NAMALWA (cell line): ENCODE data around the gene TSPEAR.

Source experiments
- DNase-seq: peaks from one replicate; pipeline ENCODE4 v3.0.0-alpha.2; 2015; ENCODE audit warnings: low spot score

TSPEAR gene

DNA sequence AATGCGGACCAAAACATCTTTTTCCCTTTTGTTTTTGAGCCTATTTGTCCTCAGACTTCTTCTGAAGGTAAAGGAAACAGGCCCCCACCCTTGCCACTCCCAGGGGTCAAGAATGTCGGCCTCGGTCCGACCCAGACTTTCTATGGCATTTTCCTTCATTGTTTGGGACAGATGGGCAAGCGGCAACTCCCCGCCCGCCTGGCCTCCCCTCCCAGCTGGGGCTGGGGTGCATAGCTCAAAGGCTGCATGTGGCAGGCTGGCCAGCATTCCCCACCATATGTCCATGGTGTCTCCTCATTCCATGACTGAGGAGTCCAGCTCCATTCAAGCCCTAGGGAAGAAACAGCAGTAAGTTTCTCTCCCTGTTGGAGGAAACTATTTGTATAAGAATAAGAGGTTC lies 29.4 kb upstream of the TSPEAR start:
- no peak for DNase-seq

DNA sequence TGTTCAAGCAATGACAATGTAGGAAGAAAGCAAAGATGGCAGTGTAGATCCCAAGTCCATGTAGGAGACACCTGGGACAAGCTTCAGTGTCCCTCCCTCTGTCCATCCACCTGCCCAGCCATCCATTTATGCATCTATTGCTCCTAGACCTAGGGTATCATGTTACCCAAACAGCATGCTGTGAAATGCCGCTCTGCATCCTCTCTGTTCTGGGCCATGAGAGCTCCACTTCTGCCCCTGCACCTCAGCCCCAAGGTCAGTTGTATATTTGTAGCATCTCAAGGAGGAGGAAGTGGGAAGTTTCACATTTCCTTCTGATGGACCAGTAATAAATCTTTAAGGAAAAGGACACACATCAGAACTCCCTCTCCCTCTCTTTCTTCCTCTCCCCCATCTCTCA lies 27.9 kb upstream of the TSPEAR start:
- no peak for DNase-seq

DNA sequence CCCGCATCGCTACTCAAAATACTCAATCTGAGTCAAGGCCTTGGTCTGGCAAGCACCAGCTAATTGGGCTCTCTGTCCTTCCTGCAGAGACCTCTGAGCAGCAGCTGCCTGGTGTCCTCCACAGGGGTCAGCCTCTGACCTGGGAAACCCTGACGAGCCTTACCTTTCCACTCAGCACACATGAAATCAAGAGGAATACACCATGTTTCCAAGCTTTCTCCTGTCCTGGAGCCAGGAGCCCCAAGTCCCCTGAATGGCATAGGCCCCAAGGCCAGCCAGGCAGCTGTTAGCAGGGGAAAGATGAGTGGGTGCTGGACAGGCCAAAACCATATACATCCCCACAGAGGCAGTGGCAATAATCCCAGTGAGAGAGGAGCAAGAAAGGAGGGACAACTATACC lies 27.2 kb upstream of the TSPEAR start:
- no peak for DNase-seq

DNA sequence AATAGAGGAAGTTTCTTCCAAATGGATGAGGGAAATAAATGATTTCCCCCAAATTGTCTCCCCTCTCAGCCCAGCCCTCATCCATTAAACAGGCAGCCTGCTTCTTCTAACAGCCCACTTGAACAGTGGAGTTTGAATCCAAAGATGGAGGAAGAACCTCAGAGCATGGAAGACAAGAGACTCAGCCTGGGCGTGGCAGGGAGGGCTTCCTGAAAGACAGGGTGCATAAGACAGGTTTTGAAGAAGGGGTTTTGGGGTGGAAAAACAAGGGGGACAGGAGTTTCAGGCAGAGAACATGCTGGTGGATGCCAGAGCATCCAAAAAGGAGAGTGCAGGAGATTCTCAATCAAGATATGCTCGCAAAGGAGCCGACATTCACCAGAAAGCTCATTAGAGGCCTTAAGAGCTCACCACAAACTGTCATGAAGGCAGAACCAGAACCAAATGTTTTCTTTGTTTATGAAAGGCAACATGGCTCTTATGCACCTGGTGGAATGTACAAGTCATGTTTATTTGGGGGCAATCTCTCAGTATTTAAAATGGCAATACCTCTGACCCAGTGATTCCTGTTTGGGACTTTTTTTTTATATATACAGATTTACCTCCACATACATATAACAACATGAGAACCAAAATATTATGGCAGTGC lies 26.5 kb upstream of the TSPEAR start:
- no peak for DNase-seq

DNA sequence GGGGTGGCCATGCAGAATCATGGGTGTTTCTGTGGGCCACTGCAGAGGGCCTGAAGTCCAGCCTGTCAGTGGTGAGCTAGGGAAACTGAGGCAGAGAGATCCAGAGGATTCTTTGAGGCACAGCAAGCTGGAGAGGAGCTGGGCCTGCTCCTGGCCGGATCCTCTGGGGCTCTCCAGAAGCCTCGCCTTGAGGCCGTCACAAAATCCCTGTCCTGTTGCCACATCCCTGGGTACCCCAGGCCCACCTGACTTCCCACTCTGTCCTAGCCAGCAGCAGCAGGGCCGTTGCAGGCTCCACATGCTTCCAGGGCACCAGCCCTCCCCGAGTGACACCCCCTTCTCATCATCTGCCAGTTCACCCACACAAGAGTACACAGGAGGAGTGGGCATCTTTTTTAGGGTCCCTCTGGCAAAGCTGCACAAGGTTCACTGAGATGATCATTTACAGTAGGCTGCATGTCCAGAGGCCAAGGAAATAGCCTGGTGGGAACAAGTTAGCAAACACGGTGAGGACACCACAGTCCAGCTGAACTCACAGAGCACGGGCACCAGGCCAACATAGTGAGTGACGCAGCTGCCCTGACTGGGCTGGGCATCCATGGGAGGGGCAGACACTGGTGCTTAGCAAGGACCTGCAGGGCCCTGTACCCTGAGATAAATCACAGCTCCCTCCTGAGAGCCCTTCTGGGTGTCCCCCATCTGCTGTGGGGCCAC lies 25.1 kb upstream of the TSPEAR start:
- DNase-seq = no peak

DNA sequence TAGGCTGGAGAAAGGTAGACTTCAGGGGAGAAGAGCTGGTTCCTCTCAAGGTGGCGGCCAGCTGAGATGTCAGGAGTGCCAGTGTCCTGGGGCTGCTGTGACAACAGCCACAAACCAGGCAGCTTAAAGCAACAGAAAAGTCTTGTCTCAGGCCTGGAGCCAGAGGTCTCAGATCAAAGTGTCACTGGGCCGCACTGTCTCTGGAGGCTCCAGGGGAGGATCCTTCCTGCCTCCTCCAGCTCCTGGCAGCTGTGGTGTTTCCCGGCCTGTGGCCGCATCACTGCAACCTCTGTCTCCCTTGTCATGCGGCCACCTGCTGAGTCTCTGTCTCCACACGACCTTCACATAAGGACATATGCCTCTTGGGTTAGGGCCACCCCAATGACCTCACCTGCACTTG lies 24.4 kb upstream of the TSPEAR start:
- DNase-seq = no peak

DNA sequence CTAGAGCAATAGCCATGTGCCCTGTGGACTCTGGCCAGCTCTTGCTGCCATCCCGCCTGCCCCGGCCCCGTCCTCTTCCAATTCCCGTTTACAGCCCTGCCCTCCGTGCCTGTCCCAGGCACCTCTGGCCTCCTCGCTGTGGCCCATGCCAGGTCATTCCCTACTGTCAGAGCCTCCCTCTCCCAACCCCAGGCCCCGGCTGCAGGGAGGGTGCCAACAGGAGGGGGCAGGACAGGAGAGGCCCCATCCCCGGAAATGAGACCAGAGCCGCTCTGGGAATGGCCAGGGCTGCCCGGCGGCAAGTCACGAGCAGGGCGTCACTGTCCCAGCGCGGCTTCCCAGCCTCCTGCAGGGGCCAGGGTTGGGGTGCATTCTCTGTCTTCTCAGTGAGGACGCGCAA lies 23.5 kb upstream of the TSPEAR start:
- DNase-seq = no peak

DNA sequence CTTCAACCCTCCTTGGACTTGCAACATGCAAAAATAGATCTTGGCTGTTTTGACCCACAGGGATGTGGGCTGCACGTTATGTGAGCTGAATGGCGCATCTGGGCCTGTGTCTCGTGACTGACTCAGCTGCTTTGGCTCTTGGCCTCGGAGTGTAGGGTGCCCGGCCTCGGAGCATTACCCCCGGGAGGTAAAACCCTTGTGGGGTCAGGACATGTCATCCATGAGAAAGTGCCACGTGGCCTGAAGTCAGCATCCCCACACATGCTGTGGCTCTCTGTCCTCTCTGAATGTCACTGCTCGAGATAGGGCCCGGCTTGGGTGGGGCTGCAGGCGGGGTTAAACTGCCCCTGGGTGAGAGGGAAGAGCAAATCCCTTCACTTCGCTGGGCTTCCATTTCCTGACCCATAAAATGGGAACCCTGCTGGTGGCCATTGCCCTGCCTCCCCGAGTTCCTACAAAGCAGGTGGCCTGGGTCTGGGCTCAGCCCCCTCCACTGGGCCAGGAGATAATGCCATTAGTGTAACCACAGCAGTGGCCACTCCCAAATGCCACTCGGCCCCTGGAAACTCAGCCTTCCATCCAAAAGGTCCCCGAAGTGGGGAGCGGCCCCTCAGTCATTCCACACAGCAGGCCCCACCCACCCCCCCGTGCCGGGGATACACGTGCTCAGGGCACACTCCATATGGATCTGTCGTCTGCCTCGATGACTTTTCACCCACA lies 22.8 kb upstream of the TSPEAR start:
- DNase-seq = no peak

DNA sequence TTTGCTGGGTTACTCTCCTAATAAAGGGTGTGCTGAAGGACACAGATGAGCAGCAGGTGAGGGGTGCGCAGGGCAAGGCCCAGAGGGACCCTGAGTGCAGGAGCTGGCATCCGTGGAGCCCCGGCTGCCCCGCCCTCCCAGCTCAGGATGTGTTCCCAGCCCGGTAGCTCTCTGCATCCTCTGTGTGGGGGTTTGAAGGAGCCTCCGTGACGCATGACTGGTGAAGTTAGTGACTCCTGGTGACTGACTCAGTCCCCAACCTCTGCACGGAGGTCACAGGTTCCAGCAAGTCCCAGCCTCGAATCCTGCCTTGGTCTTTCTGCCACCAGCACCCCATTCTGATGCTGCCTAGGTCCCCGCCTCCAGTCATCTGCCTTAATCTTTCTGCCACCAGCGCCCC lies 21.6 kb upstream of the TSPEAR start:
- DNase-seq = no peak

DNA sequence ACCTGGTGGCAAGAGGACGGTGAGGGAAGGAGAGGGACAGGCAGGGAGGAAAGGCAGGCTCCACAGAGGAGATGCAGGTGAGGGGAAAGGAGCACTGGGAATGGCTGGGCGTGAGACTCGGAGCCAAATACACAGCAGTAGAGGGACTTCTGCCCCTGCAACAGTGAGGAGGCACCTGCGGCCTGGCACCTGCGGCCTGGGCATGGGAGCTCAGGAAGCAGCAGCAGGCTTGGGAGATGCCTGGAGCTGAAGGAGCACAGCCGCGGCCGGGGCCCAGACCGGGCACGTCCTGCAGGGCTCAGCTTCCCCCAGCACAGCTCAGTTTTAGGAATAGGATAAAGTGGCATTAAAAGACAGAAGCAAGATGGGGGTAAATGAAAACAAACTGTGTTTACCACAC lies 20.9 kb upstream of the TSPEAR start:
- DNase-seq = no peak

DNA sequence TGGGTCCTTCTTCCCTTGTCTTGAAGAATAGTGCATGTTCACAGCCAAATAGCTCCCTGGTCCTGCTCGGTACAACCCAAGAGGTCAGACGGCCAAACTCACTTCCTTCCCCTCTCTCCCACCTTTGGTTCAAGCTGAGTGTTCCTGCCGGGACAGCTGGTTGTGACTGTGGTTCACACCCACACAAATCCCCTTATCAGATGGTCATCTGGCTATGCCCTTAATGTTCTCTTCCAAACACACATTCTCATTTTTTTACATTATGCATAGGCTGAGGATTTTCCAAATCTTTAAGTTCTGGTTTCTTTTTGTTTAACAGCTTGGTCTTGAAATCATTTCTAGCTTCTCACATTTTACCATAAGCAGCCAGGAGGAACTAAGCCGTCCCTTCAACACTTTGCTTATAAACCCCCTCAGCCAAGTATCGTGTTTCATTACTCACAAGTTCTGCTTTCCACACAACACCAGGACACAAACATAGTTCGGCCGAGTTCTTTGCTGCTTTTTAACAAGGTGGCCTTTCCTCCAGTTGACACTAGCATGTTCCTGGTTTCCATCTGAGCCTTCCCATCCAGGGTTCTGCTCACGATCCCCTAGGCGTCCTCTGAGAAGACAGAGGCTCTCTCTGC lies 19.7 kb upstream of the TSPEAR start:
- no peak for DNase-seq

DNA sequence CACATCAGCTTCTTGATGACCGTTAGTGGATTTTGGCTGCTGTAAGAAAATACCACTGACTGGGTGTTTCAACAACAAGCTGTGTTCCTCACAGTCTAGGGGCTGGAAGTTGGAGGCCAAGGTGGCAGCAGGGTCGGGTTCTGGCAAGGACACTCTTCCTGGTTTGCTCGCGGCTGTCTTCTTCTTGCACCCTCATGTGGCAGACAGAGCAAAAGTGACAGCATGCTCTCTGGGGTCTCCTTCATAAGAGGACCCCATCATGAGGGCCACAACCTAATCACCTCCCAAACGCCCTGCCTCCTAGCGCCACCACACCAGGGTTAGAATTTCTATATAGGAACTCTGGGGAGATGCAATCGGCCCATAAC lies 18.6 kb upstream of the TSPEAR start:
- no peak for DNase-seq

DNA sequence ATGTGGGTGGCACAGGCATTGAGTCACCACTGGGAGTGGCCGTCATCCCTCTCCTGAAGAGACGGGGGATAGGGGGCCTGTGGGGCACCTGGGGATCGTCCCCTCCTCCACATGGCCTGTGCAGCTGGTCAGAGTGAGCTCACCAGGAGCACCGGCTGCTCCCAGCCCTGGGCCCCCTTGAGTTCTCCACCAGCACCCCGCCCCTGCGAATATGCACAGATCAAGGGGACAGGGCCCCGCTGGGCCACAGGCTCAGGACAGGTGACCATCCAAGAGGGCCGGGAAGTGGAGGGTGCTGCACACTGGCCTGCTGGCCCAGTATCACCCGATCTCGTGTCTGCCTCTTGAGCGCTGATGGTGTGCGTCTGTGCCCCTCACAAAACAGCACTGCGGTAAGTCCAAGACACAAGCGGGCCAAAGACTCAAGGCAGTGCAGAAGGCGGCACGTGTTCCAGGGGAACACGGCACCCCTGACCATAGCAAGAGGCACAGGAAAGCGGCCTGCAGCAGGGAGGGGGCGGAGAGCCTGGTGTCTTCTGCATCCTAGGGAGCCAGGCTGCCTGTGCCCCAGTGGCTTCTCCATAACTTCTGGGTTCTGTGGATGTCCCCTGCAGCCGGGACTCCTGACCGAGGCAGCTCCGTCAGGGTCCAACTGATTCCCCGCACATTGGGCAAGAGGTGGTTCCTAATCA lies 18.1 kb upstream of the TSPEAR start:
- no peak for DNase-seq

DNA sequence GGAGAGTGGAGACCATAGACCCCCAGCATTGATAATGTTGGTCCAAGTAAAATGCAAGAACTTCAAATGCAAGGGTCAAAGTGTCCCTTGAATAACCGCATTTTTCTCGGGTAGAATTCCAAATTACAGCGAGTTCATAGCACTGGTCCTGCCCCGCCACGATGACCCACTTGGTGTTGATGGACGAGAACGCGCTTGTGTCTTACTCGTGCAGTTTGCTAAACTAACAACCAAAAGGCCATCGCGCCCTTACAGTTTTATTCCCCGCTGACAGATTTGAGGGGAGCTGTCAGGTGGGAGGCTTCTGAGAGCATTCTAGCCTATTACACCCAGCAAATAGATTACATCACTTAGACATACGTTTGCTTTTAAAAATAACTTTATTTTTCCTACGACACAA lies 17.3 kb upstream of the TSPEAR start:
- no peak for DNase-seq

DNA sequence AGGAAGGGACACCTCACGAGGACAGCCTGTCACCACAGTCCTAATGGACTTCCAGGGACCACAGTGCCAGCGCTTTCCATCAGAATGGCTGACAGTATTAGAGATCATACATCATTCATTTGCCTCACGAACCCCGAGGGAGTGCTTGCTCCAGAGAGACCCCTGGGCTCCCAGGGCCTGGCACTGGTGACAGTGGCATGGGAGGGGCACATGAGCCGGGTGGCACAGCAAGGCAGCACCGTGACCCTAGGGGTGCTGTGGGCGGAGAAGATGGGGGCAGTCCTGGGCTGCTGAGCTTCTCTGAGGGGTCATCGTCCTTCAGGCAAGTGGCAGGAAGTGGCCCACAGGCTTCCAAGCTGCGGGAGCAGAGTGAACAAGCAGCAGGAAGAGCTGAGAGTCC lies 16.4 kb upstream of the TSPEAR start:
- DNase-seq = no peak

DNA sequence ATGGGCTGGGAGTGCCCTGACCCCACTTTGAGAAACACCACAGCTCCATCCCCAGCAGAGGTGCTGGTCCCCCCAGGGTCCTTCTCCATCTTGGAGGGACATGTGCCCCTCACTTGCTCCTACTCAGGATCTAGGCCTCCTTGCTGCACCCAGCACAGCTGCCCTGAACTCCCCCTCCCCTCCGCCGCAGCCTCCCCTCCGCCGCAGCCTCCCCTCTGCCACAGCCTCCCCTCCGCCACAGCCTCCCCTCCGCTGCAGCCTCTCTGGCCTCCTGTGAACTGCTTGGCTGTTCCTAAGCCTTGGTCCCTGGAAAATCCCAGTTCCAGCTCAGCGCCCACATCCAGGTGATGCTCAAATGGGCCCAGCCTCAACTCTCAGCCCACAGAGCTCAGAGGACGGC lies 15.9 kb upstream of the TSPEAR start:
- no peak for DNase-seq

DNA sequence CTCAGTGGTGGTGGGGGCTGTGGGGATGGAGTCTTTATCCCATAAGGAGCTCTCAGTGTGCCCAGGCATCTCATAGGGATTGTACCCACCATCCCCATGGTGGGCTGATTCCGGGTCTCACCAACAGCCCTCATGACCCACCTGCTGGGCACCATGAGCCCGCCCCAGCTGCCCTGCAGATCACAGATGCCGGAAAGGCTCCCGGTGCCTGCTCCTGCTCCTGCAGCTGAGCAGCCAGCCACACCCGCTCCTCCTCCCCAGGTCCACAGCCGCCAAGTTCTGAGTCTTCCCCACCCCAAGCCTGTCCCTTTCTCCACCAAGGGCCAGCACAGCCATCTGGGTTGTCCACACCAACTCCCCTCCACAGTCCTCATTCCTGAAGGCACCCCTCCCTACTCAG lies 15.5 kb upstream of the TSPEAR start:
- DNase-seq = no peak

DNA sequence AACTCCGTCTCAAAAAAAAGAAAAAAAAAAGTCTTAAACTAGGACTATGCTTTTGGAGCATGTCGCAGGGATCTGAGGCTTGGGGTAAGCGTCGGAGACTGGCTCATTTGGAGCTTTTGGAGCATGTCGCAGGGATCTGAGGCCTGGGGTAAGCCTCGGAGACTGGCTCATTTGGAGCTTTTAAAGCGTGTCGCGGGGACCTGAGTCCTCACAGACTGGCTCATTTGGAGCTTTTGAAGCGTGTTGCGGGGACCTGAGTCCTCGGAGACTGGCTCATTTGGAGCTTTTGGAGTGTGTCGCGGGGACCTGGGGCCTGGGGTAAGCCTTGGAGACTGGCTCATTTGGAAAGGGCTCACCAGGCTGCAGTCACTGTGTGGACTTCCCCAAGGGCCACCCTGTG lies 13.6 kb upstream of the TSPEAR start:
- DNase-seq = no peak

DNA sequence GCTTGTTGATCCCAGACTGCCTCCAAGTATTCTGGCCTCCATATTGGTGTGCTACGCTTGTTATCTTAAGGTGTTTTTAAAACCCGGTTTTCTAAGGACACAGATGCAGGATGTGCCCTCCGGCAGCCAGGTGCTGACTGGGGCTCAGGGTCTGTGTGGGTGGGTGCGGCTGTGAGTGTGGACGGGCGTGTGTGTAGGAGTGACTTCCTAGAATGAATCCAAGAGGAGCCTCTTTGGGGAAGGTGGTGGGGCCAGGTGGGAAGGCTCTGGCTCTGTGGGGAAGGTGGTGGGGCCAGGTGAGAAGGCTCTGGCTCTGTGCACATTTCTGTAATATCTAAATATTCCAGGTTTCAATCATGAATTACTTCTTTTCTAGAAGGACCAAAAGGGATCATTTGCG lies 12.8 kb upstream of the TSPEAR start:
- DNase-seq = no peak

DNA sequence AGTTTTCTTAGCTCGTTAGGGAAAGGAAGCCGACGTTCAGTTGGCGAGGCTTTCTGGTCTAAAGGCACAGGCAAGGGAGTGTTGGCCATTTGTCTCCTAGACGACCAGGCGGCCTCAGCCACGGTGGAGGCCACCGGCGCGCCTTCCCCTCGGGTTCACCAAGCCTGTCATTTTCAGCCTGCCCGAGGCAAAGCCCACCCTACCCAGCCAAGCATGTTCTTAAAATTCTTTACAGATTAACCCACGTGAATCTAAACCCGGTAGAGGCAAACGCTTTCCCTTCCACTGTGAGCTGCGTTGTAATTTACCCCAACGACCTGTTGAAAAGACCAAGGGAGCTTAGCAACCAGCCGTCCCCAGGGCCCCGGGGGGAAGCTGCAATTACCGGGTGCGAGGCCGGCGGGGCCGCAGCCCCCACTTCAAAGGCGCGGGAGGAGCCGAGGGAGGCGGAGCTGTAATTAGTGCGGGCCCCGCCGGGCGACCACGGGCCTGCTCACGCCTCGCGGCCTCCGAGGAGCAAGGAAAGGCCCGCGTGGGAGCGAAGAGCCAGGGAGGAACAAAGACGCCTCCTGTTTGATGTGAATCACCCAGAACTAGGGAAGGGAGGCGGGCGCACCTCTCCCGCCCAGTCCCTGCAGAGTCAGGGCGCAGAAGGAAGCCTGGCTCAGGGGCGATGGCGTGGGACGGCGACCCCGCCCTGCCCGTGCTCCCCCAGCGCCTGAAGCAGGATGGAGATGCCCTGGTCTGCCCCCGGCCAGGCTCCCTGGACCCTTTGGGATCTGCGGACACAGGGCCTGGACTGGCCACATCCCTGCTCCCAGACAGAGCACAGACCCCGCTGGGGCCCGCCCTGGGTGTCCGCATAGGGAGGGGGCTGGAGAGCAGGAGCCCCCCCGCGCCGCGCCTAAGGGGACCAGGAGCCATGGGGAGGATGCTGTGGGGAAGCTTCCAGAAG lies 12.1 kb upstream of the TSPEAR start:
- no peak for DNase-seq

DNA sequence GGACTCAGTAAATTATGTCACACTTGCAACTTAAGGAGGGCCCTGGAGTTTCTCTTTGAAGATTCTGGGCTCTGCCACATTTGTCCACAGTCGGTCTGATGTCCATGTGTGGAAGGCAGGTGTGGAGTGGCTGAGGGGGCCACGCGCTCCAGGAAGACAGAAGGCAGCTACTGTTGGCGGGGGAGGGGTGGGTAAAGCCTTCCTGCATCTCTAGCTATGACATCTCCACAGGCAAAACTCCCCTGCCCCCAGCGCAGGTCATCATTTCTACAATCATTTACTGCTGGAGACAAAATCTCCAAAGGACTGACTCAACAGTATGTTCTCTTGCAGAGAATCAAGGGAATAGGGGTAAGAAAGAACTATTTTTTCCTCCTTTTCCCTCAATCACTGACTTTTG lies 11.4 kb upstream of the TSPEAR start:
- no peak for DNase-seq
